Measurements from ENCODE around the gene PLXDC1.

GRCh38 chr17:39145143-39145542 lies 6.3 kb downstream of the PLXDC1 start:
- TF ChIP-seq CTCF (IDR thresholded peaks at IDR 0.05) (no peak), POLR2A (IDR thresholded peaks at IDR 0.05) (no peak)

Data from body of pancreas (tissue), 4 donors.